ENCODE data around the gene TNRC6C.

TNRC6C gene

GRCh38 chr17:78125976-78126894 is 167.7 kb downstream of the TNRC6C start:
- no peak for DNase-seq (ENCODE audit: low read depth)

GRCh38 chr17:78126895-78127238 is 168.4 kb downstream of the TNRC6C start:
- DNase-seq (ENCODE audit: low read depth): no peak

GRCh38 chr17:78127239-78127887 is 168.9 kb downstream of the TNRC6C start:
- no peak for DNase-seq (ENCODE audit: low read depth)

- no peak for DNase-seq (ENCODE audit: low read depth)
Observed at GRCh38 chr17:78127888-78128550, 169.5 kb downstream of the TNRC6C start.

- DNase-seq (ENCODE audit: low read depth): peak; percentile 11
Observed at GRCh38 chr17:78128551-78129350, 170.2 kb downstream of the TNRC6C start, which contains the start of gene TMC6. Gene TMC6, minus strand, starts transcription at chr17:78128755. Its CDS starts 1,923 bp downstream, at chr17:78126832.

- DNase-seq (ENCODE audit: low read depth): no peak
Observed at GRCh38 chr17:78129351-78130089, 171.0 kb downstream of the TNRC6C start.

- no peak for DNase-seq (ENCODE audit: low read depth)
Observed at GRCh38 chr17:78130090-78130436, 171.6 kb downstream of the TNRC6C start.

GRCh38 chr17:78130437-78131101 is 172.1 kb downstream of the TNRC6C start, which contains the start of gene TMC8:
Gene TMC8, plus strand, starts transcription at chr17:78130771. Its CDS starts 818 bp downstream, at chr17:78131589.
- DNase-seq (ENCODE audit: low read depth): no peak

GRCh38 chr17:78131172-78132083 is 172.9 kb downstream of the TNRC6C start:
- no peak for DNase-seq (ENCODE audit: low read depth)

- no peak for DNase-seq (ENCODE audit: low read depth)
Observed at GRCh38 chr17:78132084-78132676, 173.7 kb downstream of the TNRC6C start.

- DNase-seq (ENCODE audit: low read depth): no peak
Observed at GRCh38 chr17:78132767-78133178, 174.3 kb downstream of the TNRC6C start.

GRCh38 chr17:78133179-78133951 is 174.9 kb downstream of the TNRC6C start:
- DNase-seq (ENCODE audit: low read depth): no peak

GRCh38 chr17:78133971-78134898 is 175.7 kb downstream of the TNRC6C start:
- peak; percentile 20 for DNase-seq (ENCODE audit: low read depth)

- no peak for DNase-seq (ENCODE audit: low read depth)
Observed at GRCh38 chr17:78134899-78135385, 176.4 kb downstream of the TNRC6C start.

- no peak for DNase-seq (ENCODE audit: low read depth)
Observed at GRCh38 chr17:78135858-78136500, 177.5 kb downstream of the TNRC6C start.

GRCh38 chr17:78137392-78138203 is 179.1 kb downstream of the TNRC6C start:
- no peak for DNase-seq (ENCODE audit: low read depth)
